Prostate gland (tissue), 2 donors: ENCODE results near the gene SMAD1.

Source experiments
- POLR2A ChIP-seq: fragments of 450-650 bp; IDR thresholded peaks from one replicate; pipeline ENCODE4 v1.6.1; 2016; ENCODE audit warnings: antibody characterized with exemption, mild to moderate bottlenecking
- POLR2AphosphoS5 ChIP-seq: sonication (generic); formaldehyde crosslinking; IDR thresholded peaks from one replicate; pipeline ENCODE4 v1.6.1; 2017; ENCODE audit warnings: antibody characterized with exemption
- TF ChIP-seq, protein P1 (sequence below), 4 experiments: fragments of 200-600 bp in 2 of 4; fragments of 450-650 bp in 2 of 4; sonication (generic) in 2 of 4; IDR thresholded peaks; 1 replicate in 3 of 4; 2 replicates in 1 of 4; pipeline ENCODE4 v1.5.1; 2016 to 2019; ENCODE audit warnings: antibody characterized with exemption in 4 of 4, mild to moderate bottlenecking in 2 of 4, moderate library complexity in 2 of 4

DNA sequence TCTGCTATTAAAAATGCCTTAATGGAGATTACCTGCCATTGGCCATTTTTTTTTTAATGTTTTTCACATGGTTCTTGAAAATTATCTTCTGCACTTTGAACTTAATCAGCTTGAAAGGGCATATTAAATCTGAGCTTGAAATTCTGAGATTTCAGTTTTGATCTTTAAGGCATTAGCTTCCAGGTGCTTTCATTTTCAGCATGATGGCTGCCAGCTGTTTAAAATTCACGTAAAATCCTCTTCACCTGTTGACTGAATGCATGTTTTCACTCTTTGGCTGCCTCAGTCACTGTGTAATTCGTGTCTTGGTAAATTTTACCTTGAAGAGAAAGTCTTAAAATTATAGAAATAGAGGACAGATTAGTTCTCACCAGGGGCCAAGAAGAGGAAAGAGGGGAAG is 39.6 kb downstream of the SMAD1 start:
- TF ChIP-seq, protein P1, sequence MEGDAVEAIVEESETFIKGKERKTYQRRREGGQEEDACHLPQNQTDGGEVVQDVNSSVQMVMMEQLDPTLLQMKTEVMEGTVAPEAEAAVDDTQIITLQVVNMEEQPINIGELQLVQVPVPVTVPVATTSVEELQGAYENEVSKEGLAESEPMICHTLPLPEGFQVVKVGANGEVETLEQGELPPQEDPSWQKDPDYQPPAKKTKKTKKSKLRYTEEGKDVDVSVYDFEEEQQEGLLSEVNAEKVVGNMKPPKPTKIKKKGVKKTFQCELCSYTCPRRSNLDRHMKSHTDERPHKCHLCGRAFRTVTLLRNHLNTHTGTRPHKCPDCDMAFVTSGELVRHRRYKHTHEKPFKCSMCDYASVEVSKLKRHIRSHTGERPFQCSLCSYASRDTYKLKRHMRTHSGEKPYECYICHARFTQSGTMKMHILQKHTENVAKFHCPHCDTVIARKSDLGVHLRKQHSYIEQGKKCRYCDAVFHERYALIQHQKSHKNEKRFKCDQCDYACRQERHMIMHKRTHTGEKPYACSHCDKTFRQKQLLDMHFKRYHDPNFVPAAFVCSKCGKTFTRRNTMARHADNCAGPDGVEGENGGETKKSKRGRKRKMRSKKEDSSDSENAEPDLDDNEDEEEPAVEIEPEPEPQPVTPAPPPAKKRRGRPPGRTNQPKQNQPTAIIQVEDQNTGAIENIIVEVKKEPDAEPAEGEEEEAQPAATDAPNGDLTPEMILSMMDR (IDR thresholded peaks at IDR 0.05), result no peak
- no peak for TF ChIP-seq POLR2A
- TF ChIP-seq POLR2AphosphoS5, result no peak
